Eye (tissue), 1 donor: Measurements from ENCODE around the gene PARP16.

Experiments used
- DNase-seq: peaks from one replicate; pipeline ENCODE4 v3.0.0-alpha.2; 2015

Gene PARP16, protein sequence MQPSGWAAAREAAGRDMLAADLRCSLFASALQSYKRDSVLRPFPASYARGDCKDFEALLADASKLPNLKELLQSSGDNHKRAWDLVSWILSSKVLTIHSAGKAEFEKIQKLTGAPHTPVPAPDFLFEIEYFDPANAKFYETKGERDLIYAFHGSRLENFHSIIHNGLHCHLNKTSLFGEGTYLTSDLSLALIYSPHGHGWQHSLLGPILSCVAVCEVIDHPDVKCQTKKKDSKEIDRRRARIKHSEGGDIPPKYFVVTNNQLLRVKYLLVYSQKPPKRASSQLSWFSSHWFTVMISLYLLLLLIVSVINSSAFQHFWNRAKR

DNA sequence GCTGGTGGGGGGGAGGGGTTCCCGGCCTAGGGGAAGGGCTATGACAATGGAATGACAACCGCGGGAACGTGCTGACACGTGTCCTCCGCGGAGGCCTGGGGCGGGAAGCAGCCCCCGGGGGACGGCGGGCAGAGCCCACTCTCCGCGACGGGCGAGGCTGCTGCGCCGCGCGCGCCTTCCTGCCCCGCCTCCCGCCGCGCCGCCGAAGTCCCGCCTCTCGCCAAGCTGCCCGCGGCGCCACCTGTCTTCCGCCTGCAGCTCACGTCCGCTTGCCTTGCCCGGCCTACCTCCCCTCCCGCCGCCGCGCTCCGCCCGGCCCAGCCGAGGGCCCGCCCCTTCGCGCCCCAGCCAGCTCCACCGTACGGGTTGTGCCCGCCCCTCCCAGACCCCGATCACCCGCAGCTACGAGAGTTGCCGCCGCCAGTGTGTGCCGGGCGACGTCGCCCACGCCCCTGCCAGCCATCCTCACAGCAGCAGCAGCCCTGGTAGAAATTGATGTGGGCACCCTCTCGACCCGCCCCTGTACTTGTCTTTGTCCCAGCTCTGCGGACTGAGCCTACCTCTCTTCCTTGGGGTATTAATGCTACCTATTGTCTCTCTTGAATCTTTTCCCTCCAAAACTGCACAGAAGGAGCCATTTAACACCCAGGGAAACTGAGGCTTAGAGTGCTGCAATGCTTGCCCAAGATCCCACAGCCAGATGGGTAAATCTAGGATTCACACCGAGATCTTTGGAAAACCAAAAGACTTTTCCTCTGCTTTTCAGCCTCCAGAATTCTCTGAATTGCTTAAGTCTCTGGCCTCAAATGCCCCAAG is at the start of gene PARP16:
TSS of gene PARP16 (minus strand) at position 180 of the 816 bp plus-strand sequence. CDS start 457 bp downstream, outside the sequence.
- DNase-seq, result peak; percentile 96

DNA sequence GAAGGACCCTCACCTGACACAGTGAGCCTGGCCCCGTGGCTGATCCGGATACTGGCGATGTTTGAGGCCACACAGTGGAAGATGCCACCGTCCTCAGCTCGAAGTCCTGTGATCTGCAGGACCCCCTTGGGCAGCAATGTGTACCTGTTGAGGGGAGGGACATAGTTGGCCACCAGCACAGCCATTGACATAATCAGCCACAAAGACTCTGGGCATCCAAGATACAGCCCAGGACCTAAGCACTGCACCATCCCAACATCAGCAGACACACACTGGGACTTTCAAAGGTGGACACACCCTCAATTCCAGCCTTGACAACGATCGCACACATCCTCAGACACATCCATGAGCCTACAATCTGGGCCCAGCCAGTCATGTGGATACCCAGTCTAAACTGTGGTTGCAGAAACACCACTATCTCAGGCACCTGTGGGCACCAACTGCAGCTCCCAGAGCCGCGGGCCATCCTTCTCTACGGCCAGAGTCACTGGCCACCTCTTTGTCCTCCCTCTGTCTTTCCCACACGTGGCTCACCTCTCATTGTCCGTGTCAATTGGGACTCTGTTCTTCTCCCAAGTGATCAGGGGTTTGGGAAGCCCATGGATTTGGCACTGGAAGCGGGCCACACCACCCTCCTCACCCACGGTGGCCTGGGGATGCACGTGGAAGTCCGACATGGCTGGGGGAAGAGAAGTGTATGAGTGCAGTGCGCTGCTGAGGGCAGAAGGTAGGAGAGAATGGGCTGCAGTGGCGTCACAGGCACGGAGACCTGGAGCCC is 48.8 kb upstream of the PARP16 start:
- DNase-seq, result no peak

DNA sequence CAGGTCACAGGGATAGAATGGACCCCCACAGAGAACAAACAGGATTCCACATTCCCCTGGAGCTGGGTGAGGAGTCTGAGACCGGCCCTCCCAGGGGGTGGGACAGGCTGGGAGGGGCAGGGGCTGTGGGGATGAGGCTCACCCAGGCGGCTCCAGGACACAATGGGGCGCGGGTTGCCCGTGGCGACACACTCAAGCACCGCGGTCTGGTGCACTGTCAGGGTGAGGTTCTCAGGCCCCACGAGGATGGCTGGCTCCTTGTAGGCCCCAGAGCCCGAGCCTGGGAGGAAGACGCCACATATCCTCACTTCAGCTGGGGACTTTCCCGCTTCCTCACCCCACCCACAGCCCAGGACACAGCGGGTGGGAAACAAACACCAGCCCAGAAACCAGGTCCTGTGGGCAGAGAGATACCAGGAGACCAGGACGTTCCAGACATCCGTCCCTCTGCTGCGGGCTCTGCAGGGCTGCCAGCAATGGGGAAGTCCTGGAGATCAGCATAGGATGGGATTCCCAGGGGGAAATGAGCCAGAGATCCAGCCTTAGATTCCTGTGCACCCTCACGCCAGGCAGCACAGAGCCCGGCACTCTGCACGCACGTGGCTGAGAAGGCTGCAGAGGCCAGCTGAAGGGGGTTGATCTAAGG is 48.0 kb upstream of the PARP16 start:
- DNase-seq, result peak; percentile 53

DNA sequence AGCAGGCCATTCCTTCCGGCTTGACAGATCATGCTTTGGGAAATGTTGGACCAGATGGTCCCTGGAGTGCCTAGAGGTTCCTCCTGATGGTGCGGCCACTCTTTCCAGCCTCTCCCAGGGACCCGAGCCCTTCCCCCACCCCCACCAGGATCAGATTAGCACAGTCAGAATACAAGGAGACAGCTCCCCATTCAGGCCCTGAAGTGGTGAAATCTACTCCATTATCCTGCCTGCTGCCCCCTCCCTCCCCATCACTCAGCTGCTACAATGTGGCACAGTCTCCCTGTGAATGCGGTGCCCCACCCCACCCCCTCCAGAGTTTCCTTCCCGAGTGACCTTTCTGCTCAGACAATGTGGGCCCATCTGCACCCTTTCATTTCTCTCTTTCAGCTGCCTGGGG is 47.2 kb upstream of the PARP16 start:
- DNase-seq, result peak; percentile 76

DNA sequence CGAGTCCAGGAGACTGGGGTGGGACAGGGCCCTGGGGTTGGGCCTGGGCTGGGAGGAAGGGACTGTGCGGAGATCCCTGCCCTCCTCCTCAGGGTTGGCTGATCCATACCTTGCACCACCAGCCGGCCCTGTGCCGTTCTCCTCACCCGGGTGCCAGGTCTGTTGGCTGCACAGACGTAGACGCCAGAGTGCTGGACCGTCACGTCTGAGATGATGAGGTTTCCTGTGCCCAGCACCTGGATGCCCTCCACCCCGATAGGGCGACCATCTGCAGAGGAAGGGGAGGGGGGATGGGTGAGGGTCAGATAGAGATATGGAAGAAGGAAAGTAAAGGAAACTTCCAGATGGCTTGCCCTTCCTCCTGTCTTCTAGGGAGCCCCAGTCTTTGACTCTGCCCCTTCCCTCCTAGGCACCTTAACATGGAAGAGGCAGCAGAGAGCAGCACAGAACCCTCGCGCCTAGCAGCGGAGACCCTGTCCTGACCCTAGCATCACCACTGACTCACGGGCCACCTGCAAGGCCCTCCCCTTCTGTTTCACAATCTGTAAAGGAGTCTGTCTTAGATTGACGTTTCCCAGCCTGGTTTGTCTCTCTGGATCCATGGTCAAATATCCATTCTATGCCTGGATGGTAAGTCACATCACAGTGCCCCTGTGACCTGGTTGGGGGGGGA is 46.6 kb upstream of the PARP16 start:
- DNase-seq, result no peak

DNA sequence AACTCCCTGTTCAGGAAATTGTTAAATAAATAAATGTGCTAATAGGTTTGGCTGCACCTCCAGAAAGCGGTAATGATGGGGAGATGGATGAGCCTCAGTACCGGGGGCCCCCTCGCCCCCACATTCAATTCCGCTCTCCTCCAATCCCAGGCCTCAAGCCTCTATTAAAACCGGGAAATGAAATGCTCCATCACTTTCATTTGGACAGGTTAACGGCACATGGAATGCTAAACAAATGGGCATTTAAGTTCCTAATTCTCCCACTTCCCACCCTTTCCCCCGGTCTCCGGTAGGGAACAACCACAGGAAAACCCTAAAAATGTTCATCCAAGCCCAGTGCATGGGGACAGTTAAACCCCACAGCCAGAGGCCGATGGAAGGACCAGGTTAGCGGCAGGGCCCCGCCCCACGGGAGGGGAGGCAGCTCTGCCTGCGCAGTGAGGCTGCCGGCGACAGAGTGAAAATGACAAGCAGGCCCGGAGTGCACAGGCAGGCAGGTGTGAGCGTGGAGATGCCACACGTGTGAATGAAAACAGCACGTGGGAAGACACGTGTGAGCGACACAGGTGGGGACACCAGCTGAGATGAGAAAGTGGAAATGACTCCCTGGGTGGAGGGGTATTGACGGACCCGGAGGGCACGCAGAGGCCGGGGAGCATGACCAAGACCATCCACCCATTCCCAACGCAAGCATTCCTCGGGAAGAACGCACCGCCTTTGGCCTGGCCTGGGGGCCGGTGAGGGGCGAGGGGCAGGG is 45.9 kb upstream of the PARP16 start:
- no peak for DNase-seq

DNA sequence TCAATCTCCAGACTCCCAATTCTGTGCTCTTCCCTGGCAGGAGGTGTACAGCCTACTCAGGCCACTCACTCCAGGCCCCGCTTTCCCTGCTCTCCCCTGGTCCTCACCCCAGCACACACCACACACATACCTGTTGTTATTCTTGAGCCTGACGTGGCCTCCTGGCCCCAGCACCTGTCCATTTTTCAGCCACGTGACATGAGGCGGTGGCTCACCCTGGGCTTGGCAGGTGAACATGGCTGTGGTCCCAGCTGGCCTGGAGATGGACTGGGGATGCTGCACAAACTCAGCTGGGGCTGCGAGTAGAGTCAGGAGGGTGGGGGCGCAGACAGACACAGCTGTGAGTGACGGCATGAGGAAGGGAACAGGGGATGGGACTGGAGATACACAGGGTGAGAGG is 45.1 kb upstream of the PARP16 start:
- no peak for DNase-seq

DNA sequence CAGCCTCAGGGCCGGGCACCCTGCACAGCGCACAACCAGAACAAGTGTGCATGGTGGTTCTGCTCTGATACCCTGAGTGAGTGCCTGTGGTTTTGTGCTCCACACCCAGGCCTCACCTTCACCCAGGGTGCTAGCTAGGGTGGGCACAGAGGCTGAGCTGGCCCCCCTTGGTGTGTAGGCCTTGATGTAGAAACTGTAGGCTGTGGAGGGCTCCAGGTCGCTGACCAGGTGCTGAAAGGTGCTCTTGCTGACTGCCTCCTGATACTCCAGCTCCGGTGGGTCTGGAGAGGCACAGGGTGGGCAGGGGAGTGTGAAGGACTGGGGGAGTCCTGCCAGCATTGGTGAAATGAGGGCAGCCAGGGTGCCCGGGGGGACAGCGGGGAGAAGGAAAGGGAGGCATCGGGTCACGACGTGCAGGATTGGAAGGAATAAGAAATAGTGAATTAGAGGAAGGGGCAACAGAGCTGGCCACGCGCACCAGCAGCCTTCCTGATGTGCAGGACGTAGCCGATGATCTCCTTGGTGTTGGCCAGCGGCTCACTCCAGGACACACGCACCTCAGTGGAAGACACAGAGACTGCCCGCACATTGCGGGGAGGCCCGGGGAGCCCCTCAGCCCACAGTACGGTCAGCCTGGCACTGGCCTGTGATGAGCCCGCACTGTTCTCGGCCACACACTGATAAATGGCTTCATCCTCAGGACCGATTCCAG is 44.4 kb upstream of the PARP16 start:
- DNase-seq, result no peak

DNA sequence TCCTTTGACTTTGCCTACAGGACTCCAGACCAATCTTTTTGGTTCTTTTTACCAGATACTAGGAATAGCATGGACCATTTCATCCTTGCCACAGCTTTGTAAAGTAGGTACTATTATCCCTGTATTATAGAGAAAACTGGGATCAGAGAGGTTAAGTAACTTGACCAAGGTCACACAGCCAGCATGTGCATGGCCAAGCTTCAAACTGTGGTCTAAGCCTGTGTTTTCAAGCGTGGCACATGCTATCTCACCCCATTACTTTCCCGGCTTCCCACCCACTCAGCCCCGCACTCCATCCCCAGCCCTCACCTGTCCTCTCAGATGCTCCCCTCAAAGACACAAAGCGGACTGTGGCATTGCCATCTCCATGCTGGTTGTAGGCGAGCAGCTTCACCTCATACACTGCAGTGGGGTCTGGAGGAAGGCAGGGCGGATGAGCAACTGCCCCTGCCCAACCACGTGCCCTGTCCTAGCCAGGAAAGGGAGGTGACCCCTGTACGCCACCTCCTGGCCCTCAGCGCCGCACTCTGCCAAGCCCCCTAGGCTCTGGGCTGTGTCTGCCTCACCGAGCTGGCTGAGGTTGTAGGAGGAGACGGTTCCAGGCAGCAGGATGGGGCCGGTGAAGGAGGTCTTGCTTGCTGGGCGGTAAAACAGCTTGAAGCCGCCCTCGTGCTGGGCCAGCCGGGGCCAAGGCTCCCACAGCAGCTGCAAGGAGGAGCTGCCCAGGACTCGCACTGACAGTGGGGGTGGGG is 43.5 kb upstream of the PARP16 start:
- DNase-seq, result no peak

DNA sequence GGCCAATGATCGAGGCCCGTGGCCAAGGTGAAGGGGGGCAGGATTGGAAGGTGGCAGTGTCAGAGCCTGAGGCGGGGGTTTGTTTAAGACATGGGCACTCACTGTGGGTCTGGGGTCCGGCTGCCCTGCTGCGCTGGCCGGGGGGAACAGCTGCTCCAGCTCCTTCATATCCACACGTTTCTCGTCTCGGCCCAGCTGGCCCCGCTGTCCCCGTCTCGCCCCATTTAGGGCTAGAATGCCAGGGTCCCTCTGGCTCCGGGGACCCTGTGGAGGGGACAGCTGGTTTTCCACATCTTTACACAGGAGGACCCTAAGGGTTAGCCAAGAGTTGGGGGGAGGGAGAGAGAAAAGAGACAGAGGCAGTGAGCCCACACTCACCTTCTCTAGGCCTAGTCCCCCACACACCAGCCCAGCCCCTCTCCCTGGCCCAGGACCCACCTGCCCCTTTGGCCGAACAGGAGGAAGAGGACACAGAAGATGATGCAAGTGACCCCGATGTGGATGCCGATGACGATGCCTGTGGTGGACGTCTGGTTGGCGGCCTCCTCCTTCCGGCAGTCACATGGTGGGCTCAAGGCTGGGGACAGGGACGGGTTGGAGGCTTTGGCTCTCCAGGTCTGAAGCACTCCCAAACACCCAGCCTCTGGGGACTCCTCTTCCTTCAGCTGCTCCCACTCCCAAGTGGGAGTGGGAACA is 42.8 kb upstream of the PARP16 start:
- no peak for DNase-seq

DNA sequence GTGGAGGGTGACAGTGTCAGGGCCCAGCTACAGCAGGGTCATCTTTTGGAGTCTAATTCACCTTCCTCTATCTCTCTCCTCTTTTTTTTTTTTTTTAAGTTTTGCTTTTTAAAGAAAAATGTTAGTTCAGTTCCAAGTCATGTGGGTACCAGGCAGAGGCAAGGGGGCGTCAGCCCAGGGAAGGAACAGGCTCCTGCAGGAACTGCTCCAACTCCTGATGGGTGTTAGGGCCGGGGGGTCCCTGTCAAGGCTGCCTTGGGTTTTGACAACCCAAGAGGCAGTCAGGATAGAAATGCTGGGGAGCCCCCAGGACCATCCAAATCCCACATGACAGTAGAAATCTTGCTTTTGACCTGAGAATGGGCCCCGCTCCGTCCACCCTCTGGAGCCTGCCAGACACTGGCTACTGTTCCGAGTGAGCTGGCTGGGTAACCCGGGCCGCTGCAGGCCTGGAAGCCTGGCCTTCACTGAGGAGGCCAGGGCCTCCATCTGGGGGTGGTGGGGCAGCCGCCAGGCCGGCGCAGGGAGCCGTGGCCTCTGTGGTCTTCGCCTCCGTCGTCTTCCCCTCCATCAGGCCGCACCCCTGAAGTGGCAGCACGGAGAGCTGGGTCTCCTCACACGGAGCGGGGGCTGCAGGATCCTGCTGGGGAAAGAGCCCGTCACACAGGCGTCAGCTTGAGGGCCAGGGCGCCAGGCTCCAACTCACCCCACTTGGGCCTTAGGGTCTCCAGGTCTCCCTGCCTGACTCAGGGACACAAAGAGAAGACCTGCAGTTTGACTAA is 42.0 kb upstream of the PARP16 start:
- no peak for DNase-seq

DNA sequence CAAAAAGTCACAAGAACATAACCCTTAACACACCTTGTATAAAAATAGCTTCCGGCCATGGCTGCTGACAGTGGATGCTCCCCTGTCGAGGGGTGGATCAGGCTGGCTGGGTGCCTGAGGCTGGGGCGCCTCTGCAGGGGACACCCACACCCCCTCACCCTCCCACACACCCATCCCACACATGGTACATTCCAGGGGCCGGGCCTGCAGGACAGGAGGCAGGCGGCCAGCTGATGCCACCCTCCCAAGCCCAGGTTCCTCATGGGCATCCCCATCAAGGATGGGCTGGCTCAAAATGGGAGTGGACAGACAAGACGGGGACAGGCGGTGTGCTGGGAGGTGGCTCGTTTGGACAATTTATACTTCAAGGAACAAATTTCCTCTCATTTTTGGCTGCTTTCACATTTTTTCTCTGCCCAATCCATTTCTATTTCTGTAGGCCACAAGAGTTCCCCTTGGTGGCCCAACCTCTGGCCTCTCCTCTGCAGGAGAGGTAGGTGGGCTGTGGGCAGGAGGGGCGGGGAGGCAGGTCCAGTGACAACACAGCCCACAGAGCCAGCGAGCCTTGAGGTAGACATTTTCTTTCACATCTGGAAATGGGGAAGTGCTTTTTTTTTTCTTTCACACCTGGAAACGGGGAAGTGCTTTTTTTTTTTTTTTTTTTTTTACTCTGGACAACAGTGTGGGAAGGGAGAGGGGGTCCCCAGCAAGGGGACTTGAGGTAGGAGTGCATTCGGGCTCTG is 41.1 kb upstream of the PARP16 start:
- no peak for DNase-seq

DNA sequence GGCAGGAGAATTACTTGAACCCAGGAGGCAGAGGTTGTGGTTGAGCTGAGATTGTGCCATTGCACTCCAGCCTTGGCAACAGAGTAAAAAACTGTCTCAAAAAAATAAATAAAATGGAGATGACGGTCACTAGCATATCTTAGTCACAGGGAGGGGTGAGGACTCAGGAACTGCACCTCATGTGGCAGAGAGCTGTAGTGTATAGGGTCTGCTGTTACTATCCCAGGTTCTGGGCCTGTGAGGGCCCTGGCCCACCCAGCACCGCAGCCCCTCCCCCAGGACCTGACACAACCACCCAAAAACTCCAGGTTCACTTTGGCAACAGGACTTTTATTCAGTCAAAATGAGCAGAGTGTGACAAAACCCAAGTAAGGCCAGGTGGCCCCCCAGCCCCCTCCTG is 40.1 kb upstream of the PARP16 start:
- no peak for DNase-seq

DNA sequence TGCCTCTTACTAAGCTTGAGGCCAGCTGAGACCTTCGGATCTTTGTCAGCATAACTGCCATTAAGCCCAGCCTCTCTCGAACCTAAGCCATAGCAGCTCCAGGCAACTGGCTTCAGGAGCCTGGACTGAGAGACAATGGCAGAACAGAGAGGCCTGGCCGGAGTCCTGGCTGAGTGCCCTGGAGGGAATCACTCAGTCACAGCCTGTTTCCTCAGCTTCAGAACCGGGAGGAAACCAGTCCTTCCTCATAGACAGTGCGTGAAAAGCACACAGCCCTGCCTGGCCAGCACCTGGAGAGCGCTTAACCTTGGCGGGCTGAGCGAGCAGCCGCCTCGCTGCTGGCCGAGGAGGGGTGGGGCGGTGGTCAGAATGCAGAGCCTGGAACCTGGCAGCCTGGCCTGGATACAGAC is 39.4 kb upstream of the PARP16 start:
- DNase-seq, result peak; percentile 31

DNA sequence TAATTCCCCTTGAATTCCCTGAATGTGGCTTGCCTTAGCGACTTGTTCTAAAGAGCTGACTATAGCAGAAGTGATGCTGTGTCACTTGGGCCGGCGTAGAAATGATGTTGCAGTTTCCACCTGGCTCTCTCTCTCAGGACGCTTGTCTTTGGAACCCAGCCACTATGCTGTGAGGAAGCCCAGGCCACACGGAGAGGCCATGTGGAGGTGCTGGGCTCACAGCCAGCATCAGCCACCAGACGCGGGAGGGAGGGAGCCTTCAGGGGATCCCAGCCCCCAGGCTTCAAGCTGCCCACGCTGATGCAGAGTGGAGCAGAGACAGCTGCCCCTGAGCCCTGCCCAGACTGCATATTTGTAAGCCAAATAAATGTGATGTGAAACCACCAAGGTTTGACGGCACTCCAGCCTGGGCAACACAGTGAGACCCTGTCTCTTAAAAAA is 36.4 kb upstream of the PARP16 start:
- DNase-seq, result peak; percentile 63

DNA sequence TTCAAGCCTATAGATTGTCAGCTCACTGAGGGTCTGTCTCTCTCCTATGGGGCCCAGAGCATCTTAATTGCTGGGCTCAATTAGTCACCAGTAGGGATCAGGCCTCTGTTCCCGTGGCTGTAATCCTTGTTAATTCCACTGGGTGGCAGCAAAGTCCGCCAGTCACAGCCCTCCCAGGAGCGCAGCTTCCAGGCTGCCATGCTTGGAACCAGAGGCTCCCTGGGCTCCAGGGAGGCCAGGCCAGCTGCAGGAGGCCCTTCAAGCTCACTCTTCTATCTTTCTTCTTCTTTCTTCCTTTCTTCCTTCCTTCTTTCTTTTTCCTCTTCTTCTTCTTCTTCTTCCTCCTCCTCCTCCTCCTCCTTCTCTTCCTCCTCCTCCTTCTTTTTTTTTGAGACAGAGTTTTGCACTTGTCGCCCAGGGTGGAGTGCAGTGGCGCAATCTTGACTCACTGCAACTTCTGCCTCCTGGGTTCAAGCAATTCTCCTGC is 32.2 kb upstream of the PARP16 start:
- DNase-seq, result peak; percentile 95

DNA sequence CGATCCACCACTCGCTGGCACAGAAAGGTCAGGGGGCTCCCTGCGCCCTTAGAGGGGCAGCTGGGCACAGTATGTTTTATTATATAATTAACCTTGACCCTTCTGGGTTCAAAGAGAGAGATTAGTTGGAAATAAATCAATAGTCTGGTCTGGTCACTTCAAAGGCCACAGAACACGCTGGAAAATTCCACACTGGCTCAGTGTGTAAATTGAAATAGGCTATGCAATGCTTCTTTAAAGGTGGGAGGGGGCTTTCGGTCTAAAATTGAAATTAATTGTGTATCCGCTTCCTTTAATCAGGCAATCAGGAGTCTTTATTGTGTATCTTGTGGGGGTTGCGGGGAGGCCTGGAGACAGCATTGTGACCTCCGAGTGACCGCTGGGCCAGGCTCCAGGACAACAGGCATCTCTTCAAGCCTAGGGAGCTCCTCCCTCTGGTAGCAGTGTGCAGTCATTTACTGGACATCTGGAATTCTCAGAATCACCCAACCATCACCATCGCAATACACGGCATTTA is 25.8 kb upstream of the PARP16 start:
- peak; percentile 81 for DNase-seq
